Middle frontal gyrus (tissue), 1 donor: ENCODE measurements around the gene WBP11.
"Not testable (repeated sequence)": the region's sequence is repeated elsewhere in the genome, so short reads cannot be mapped to it uniquely, and the experiment has no call there.

ENCODE experiments used
- DNase-seq: peaks from one replicate; pipeline ENCODE4 v3.0.0-alpha.2; 2015; ENCODE audit warnings: low spot score; ENCODE audit errors: extremely low spot score

The WBP11 gene

GRCh38 chr12:14773685-14774073, 29.6 kb downstream of the WBP11 start:
- no peak for DNase-seq

DNA sequence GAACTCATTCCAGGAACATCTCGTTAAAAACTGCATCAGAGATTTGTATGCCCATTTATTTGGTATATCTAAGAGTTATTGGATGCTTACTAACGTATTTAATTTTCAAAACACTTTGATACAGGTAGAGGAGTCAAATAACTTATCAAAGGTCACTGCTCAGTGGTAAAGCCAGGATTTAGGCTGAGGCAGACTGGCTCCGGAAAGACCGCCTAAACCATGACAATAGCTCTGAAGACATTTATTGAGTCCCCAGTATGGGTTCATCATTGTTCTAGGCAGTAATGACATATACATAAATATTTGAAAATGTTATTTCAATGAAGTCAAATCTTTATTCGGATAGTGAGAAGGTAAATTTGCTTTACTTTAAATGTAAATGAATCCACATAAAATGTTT, 30.3 kb downstream of the WBP11 start:
- no peak for DNase-seq

DNA sequence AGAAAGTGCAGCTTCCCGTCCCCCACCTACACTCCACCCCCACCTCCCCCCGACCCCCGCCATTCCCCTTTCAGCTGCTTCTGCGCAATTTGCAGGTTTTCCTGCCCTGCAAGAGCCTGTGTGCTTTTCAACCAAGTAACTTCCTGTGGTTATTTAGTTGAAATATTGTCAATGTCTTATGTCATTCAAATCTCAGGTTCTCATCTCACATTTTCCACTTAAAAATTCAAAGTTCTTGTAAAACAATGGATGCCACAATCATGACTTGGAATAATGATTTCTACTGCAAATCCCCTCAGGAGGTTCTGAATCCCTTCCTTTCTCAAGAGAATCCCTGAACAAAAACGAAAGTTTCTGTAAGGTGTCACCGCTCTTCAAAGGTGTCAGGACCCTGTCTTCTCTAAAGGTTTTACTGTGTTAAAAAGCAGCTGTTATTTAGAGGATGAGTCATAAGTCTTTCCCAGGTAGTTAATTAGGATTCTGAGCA, 31.6 kb downstream of the WBP11 start:
- no peak for DNase-seq

DNA sequence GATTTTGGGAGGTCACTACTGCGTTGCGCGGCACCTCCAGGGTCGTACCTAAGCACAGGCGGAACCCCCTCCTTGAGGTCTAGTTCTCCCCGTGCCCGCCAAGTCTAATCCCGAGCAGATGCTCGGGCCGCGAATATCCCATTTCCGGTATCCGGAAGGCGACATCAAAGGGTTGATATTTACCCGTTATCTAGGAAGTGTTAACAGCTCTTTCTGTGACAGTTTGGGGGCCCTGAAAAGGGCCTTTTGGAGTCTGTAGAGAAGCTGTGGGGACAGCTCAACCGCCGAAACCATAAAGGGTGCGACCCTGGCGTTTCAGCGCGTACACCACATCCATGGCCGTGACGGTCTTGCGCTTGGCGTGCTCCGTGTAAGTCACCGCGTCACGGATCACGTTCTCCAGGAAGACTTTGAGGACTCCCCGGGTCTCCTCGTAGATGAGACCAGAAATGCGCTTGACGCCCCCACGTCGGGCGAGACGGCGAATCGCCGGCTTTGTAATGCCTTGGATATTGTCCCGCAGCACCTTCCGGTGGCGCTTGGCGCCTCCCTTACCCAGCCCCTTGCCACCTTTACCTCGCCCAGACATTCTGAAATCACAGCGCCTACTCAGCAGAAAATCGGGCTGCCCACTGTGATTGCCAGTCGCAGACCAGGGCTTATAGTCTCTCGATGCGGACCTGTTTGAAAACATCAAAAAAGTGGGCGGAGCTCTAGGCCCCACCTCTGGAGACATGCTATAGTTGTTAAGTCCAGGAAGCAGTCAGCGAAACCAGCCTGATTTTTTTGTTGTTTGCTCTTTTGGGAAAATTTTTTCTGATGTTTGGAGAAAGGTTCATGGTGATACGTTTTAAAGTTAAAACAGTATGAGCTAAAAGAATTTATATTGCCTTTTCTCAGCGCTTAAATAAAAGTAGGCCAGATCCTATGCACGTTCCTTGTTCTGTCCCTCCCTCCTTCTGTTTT, 32.5 kb downstream of the WBP11 start:
- peak; percentile 84 for DNase-seq

- peak; percentile 26 for DNase-seq
Measured at GRCh38 chr12:14769969-14770495, 33.2 kb downstream of the WBP11 start.

DNA sequence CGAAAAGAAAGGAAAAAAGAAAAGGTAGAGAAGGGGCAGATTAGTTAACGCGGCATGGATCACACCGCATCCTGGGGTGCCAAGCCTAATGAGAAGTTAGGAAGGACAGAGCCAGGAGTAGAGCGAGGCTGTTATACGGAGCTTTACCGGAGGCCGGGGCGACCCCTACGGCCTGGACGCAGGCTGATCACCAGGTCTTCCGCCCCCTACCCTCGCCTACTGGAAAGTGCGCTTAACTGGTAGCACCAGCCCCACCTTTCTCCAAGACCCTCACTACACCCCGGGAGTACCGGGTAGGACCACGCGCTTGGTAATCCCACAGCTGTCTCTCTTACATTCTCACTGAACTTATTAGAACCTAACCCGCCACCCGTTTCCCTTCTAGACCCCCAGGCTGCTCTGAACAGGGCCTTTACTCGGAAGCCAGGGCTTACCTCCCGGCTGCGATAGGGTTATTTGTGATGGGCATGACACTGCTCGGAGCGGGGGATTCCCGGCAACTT, 33.8 kb downstream of the WBP11 start:
- DNase-seq: no peak

DNA sequence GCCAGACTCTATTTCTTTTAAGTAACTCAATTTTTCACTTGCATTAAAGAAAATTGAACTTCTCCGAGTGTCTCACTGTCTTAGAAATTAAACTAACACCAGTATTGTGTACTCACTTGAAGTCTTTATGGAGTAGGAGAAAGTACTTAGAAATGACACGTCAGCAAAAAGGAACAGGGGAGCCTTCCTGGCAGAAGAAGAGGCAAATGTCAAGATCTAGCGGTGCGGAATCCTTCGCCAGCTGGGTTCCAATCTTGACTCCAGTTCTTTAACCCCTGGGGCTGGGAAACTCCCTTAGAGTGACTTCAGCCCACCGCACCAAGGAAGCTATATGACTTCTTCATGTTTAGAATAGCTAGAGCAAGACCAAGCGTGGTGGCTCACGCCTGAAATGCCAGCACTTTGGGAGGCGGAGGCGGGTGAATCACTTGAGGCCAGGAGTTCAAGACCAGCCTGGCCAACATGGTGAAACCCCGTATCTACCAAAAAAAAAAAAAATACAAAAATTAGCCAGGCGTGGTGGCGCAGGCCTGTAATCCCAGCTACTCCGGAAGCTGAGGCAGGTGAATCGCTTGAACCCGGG, 34.4 kb downstream of the WBP11 start:
- no peak for DNase-seq

DNA sequence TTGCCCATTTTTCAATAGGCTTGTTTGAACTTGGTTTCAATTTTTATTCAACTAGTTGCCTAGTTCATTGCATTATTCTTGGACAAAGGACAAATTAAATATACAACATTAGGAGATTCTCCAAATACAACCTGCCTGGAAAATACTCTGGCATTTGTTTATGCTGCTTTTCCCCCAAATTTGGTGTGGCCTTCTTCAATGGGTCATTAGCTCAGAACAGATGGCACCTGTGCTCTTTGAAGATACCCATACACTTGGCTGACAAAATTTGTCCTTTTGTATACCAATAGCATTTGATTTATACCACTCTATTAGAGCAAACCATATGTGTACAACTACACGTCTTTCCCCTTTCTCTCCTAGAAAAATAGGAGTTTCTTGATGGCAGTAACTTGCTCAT, 35.7 kb downstream of the WBP11 start:
- DNase-seq: no peak

- DNase-seq: no peak
Measured at GRCh38 chr12:14766649-14767215, 36.5 kb downstream of the WBP11 start.

- not testable (repeated sequence) for DNase-seq
Measured at GRCh38 chr12:14766020-14766419, 37.3 kb downstream of the WBP11 start.

GRCh38 chr12:14765398-14765797, 37.9 kb downstream of the WBP11 start:
- DNase-seq: no peak

GRCh38 chr12:14759711-14760280, 43.5 kb downstream of the WBP11 start:
- not testable (repeated sequence) for DNase-seq

- DNase-seq: no peak
Measured at GRCh38 chr12:14756334-14757143, 46.7 kb downstream of the WBP11 start.

- no peak for DNase-seq
Measured at GRCh38 chr12:14751986-14752385, 51.3 kb downstream of the WBP11 start.

DNA sequence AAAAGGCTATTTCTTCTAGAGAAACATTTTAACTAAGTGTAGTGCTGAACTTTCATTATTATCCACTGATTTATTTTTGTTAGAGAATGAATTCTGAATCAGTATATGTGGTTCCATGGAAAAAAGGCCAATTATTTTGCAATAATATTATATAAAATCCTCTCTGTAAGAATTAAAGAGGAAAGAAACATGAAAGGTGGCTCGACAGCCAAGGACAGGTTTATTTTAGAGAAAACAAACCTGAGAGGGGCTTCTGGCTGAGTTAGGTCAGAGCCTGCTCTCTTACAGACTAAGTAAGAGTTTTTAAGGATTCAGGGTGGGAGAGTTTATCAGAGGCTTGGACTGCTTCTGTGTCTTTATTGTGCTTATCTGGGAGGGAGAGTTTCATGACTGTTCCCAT, 60.2 kb downstream of the WBP11 start:
- no peak for DNase-seq

GRCh38 chr12:14741942-14742341, 61.3 kb downstream of the WBP11 start:
- no peak for DNase-seq

DNA sequence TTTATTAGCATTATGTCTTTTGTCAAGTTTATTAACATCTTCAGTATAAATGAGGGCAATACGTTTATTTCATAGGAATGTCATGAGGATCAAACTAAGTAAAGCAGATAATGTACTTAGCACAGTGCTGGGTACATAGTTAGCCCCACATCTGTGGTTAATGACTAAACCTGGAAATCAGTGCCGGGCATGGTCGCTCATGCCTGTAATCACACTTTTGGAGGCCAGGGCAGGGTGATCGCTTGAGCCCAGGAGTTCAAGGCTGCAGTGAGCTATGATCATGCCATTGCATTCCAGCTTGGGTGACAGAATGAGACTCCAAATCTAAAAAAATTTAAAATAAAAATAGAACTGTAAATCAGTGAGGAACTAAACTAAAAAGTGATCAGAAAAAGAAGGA, 62.1 kb downstream of the WBP11 start:
- no peak for DNase-seq

GRCh38 chr12:14736441-14736840, 66.8 kb downstream of the WBP11 start:
- not testable (repeated sequence) for DNase-seq
